ENCODE data around the gene FBXO46.

The FBXO46 gene

DNA sequence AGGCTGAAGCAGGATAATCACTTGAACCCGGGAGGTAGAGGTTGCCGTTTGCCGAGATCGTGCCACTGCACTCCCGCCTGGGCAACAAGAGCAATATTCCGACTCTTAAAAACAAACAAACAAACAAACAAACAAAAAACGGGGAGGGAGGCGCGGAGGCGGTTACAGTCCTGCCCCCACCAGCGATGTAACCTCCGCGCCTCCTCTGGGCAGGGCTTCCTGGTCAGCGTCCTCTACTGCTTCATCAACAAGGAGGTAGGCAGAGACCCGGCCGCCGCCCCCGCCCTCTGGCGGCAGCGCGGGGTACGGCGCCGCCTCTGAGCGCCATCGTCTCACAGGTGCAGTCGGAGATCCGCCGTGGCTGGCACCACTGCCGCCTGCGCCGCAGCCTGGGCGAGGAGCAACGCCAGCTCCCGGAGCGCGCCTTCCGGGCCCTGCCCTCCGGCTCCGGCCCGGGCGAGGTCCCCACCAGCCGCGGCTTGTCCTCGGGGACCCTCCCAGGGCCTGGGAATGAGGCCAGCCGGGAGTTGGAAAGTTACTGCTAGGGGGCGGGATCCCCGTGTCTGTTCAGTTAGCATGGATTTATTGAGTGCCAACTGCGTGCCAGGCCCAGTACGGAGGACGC lies 49.2 kb downstream of the FBXO46 start:
- peak; percentile 57 for DNase-seq

DNA sequence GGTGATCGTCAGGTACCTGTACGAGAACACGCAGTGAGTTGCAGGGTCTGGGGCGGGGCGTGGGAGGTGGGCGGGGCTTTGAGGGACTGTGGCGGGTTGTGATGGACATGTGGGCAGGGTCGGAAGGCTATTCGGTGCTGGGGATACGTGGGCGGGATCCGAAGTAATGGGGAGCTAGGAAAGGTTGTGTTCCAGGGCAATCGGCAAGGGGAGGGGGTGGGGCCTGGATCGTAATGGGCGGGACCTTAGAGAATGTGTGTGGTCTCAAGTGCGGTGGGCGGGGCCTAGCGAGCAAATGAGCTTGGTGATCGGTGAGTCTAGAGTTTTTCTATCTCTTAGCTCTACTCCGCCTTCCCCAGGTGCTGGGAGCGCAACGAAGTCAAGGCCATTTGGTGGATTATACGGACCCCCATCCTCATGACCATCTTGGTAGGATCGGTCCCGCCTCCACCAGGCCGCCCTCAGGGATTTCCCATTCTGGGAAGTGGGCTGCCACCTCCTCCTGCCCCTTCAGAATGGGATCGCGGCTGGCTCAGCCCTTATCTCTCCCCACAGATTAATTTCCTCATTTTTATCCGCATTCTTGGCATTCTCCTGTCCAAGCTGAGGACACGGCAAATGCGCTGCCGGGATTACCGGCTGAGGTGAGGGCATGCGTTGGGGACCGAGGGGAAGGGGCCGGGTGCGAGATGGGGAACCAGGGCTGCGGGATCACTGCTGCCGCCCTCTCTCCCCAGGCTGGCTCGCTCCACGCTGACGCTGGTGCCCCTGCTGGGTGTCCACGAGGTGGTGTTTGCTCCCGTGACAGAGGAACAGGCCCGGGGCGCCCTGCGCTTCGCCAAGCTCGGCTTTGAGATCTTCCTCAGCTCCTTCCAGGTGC lies 53.1 kb downstream of the FBXO46 start:
- DNase-seq, result no peak

GRCh38 chr19:45676851-45677263 lies 53.8 kb downstream of the FBXO46 start:
- DNase-seq, result no peak

DNA sequence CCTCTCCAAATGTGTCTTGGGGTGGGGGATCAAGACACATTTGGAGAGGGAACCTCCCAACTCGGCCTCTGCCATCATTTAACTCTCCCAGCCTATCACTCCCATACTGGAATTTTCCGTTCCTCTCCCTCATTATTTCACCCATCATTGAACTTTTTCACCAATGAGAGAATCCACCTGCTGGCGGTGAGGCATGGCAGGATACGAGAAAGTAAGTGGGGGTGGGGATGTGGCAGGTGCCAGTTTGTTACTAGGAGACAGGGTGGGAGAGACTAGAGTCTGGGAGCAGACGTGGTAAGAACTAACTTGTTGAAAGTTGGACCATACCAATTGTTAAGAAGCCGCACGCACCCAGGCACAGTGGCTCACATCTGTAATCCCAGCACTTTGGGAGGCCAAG lies 55.8 kb downstream of the FBXO46 start:
- no peak for DNase-seq

DNA sequence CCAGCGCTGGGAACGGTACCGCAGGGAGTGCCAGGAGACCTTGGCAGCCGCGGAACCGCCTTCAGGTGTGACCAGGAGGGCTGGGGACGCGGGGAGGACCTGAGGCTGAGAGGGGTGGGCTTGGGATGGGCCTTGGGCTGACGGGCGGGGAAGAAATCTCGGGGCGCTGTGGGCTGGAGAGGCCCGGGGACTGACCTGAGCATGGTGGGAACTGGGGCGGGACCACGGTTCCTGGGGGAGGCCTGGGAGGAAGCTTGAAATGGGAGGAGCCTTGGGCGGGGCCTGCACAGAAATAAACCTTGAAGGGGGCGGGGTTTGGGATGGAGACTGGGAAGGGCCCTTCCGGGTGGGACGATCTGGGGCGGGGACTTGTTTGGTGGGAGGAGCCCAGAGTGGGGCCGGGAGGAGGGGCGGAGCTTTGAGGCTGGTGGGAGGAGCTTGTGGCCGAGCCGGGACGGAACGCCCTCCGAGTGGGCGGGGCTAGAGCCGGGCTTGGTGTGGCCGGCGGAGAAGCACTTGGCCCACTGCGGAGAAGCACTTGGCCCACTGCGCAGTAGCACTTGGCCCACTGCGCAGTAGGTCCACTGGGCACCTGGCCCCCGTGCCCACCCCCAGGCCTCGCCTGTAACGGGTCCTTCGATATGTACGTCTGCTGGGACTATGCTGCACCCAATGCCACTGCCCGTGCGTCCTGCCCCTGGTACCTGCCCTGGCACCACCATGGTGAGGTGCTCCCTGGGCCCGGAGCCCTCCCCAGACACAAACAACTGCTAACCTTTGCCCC lies 59.8 kb downstream of the FBXO46 start:
- no peak for DNase-seq

- no peak for DNase-seq
Measured at GRCh38 chr19:45668342-45668871, 62.3 kb downstream of the FBXO46 start.

- no peak for DNase-seq
Measured at GRCh38 chr19:45667620-45668341, 62.9 kb downstream of the FBXO46 start, which contains the start of gene GIPR. Gene GIPR (plus strand): TSS chr19:45668221. CDS start chr19:45669521, 1,300 bp downstream.

DNA sequence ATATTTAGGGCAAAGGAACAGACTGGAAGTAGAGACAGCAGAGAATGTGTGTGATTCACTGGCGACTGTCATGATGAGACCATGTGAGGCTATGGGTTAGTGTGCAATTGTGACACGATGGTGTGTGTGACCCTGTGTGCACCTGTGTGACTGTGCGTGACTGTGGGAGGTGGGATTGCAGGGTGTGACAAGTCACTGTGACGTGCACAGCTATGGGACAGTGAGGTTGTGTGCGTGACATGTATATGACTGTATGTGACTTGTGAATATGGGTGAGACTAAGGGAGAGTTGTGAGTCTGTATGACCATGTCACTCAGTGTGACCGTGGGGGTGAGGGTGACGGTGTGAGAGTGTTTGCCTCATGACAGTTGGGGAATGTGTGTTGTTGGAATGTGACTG lies 66.1 kb downstream of the FBXO46 start:
- no peak for DNase-seq

DNA sequence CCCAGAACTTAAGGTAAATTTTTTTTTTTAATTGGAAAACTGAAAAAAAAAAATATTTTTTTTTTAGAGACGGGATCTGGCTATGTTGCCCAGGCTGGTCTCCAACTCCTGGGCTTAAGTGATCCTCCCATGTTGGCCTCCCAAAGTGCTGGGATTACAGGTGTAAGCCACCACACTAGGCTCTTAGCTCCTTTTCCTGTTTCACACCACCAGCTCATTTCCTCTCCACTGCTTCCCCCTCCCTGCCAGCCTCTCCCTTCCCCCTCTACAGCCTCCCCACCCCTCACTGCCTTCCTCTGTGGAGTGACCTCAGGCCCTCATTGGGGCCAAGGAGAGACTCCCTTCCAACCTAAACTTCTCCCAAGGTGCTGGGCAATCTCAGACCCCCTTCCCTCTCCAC lies 66.9 kb downstream of the FBXO46 start:
- DNase-seq, result no peak

DNA sequence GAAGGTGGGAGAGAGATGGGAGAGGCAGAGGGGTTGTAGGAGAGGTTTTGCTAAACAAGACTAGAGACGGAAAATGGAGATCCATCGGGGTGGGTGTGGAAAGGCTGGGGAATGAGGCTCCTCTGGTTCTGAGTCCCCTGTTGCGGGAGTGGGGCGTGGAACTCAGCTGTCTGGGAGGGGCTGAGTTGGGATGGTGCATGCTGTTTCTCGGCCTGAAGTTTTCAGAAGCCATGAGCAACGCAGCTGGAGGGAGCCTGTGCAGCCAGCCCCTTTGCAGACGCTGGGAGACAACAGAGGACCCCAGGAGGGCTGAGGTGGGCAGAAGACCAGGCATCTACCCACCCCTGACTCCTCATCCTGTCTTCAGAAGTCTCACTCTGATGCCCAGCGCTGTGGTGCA lies 70.1 kb downstream of the FBXO46 start:
- no peak for DNase-seq

Measured in GF-D8 (cell line).